Chondrocyte (in vitro differentiated cells): ENCODE measurements around the gene SYNE3. TPM values are rescaled to one million over a fixed set of nuclear protein-coding genes. Genes with fewer than 3 reads are reported as not detected.

Experiments used
- DNase-seq: peaks from one replicate; pipeline ENCODE4 v3.0.0; 2021; ENCODE audit warnings: mixed read lengths, low spot score
- H3K27ac Mint-ChIP-seq: one replicate; pipeline ENCODE4 v1.8.0; 2021; ENCODE audit warnings: mild to moderate bottlenecking, moderate library complexity, mixed read lengths; ENCODE audit not compliant: unreplicated experiment
- H3K27me3 Mint-ChIP-seq: 2 replicates; pipeline ENCODE4 v1.8.0; 2021; ENCODE audit warnings: low read depth, mixed read lengths
- H3K36me3 Mint-ChIP-seq: 2 replicates; pipeline ENCODE4 v1.8.0; 2021; ENCODE audit warnings: low read depth, mixed read lengths
- H3K4me1 Mint-ChIP-seq: 2 replicates; pipeline ENCODE4 v1.8.0; 2021; ENCODE audit warnings: low read depth, mild to moderate bottlenecking, mixed read lengths
- H3K4me3 Mint-ChIP-seq: one replicate; pipeline ENCODE4 v1.8.0; 2021; ENCODE audit warnings: mild to moderate bottlenecking, moderate library complexity, mixed read lengths; ENCODE audit not compliant: unreplicated experiment
- H3K9me3 Mint-ChIP-seq: 2 replicates; pipeline ENCODE4 v1.8.0; 2021; ENCODE audit warnings: low read depth, mixed read lengths
- total RNA-seq: library from RNA; stranded (reverse); gene quantifications from 3 replicates; pipeline ENCODE4 v1.2.1, GENCODE V29; 2021
- TF ChIP-seq, protein P1 (sequence below): fragments of 200-600 bp; sonication (generic); IDR thresholded peaks from 2 replicates; pipeline ENCODE4 v1.5.0; 2021; ENCODE audit warnings: antibody characterized with exemption, mild to moderate bottlenecking, moderate library complexity

The SYNE3 gene
- total RNA-seq, 1 donor from 2014 or later: 22.3 TPM

DNA sequence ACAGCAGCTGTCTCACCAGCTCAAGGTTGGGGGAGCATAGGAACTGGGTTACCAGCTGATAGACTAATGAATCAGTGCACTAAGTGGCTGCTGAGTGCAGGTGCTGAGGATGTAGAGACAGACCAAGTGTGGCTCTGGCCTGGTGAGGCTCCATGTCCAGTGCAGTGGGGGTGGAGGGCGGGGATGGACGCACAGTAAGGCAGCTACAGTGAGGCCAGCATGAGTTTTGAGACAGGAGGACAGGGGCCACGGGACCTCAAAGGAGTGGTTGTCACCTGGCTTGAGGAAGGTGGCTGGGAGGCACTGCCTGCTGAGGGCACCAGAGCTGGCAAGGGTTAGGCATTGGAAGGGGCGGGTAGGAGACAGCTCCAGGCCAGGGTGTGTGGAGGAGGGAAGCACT, 37.0 kb downstream of the SYNE3 start:
- no peaks in the 10 kb centered on the region for H3K27me3 Mint-ChIP-seq
- no peak overlapping the region for H3K27ac Mint-ChIP-seq
- peaks cover 60% of the 10 kb centered on the region for H3K4me1 Mint-ChIP-seq
- no peak for DNase-seq
- no peaks in the 10 kb centered on the region for H3K9me3 Mint-ChIP-seq
- H3K36me3 Mint-ChIP-seq: peaks cover 2% of the 10 kb centered on the region
- TF ChIP-seq, protein P1, sequence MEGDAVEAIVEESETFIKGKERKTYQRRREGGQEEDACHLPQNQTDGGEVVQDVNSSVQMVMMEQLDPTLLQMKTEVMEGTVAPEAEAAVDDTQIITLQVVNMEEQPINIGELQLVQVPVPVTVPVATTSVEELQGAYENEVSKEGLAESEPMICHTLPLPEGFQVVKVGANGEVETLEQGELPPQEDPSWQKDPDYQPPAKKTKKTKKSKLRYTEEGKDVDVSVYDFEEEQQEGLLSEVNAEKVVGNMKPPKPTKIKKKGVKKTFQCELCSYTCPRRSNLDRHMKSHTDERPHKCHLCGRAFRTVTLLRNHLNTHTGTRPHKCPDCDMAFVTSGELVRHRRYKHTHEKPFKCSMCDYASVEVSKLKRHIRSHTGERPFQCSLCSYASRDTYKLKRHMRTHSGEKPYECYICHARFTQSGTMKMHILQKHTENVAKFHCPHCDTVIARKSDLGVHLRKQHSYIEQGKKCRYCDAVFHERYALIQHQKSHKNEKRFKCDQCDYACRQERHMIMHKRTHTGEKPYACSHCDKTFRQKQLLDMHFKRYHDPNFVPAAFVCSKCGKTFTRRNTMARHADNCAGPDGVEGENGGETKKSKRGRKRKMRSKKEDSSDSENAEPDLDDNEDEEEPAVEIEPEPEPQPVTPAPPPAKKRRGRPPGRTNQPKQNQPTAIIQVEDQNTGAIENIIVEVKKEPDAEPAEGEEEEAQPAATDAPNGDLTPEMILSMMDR: no peak
- H3K4me3 Mint-ChIP-seq: no peak overlapping the region

DNA sequence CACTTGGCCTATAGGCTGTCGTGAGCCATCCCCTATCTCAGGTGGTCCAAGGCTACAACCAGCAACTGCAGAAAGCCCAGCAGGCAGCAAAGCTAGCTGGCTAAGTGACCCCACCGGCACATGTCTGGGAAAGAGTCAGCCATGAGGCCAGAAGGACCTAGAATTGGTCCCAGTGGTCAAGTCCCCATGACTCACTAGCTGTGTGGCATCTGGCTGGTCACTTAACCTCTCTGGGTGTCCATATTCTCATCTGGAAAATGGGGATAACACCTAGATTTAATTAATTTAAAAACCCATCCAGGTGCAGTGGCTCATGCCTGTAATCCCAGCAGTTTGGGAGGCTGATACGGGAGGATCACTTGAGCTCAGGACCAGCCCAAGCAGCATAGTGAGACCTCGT, 37.6 kb downstream of the SYNE3 start:
- TF ChIP-seq, protein P1: no peak
- Mint-ChIP-seq H3K4me1 (peaks cover 53% of the 10 kb centered on the region), H3K27ac (no peak overlapping the region), H3K27me3 (no peaks in the 10 kb centered on the region), H3K36me3 (peaks cover 9% of the 10 kb centered on the region), H3K4me3 (no peak overlapping the region), H3K9me3 (no peaks in the 10 kb centered on the region)
- no peak for DNase-seq

DNA sequence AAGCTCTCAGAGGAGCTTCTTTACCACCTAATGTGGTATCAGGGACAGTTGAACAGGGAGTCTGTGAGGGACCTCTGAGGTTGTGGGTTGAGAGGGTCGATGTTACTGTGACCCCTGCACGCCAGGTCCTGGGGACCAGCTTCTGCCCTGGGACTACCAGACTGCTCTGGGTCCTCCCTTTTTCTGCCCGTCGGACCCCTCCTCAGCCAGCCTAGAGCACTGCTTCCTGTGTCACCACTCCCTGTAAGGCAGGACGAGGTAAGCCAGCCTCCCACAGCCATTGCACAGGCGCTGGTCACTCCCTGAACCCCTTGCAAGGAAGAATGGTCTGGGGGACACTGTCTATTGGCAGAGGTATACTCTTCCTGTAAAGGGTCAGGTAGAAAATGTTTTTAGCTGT, 38.1 kb downstream of the SYNE3 start:
- TF ChIP-seq, protein P1: no peak
- no peak overlapping the region for H3K27ac Mint-ChIP-seq
- no peak for DNase-seq
- no peak overlapping the region for H3K4me3 Mint-ChIP-seq
- H3K4me1 Mint-ChIP-seq: peaks cover 48% of the 10 kb centered on the region
- no peaks in the 10 kb centered on the region for H3K27me3 Mint-ChIP-seq
- peaks cover 13% of the 10 kb centered on the region for H3K36me3 Mint-ChIP-seq
- H3K9me3 Mint-ChIP-seq: no peaks in the 10 kb centered on the region

DNA sequence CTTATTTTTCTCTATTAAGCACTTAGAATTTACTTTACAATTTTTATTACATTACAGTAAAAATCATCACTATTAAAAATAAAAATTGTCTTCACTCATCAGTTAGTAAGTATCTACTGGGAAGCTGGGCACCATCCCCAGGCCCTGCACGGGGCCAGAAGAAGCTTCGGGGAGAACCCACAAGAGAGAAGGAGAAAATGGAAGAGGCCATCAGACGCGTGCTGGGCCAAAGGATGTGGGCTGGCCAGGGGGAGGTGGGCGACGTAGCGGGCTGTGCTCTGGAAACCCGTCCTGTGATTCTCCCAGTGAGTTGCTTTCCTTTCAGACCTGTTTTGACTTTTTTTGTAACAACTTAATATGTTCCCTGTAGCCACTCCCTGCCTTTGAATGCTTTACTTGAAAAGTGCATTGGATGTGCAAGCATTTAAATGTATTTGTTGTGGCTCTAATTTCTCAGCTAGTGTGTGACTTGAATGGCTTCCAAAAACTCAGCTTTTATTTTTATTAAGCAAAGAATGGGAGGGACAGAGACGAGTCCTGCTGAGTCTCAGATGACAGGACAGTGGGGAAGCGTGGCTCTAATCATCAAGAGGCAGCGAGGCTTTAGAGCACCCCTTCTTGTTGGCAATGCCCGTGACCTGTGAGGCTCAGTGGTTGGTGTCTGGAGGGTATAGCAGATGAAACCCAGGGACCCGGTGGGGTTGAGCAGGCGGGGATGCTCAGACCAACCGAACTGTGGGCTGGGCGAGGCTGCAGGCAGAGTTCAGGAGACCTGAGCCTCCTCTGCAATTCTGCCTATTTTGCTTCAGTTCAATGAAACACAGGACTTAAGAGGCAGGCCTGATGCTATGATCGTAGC, 38.8 kb downstream of the SYNE3 start:
- H3K9me3 Mint-ChIP-seq: no peaks in the 10 kb centered on the region
- DNase-seq: no peak
- H3K4me3 Mint-ChIP-seq: no peak overlapping the region
- peak overlapping the region; percentile 41 for H3K27ac Mint-ChIP-seq
- TF ChIP-seq, protein P1: no peak
- H3K27me3 Mint-ChIP-seq: no peaks in the 10 kb centered on the region
- H3K4me1 Mint-ChIP-seq: peaks cover 48% of the 10 kb centered on the region
- peaks cover 15% of the 10 kb centered on the region for H3K36me3 Mint-ChIP-seq

DNA sequence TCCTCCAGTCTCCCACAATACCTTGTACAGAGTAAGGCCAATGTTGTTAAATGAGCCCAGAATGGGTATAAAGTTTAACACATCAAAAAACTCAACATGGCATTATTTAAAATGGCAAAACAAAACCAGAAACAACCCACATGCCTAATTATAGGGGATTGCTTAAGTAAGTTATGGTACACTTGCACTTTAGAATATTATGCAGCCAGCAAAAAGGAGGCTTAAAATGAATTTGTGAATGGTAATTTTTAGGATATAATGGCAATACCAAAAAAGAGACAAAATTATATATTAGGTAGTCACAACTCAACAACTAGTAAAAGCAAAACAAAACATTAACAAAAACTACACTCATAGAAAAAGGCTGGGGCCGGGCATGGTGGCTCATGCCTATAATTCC, 39.7 kb downstream of the SYNE3 start:
- Mint-ChIP-seq H3K4me1 (peaks cover 44% of the 10 kb centered on the region), H3K4me3 (no peak overlapping the region), H3K27ac (no peak overlapping the region), H3K9me3 (no peaks in the 10 kb centered on the region), H3K36me3 (peaks cover 17% of the 10 kb centered on the region), H3K27me3 (no peaks in the 10 kb centered on the region)
- DNase-seq: no peak
- TF ChIP-seq, protein P1: no peak
